C4-2B (cell line): ENCODE measurements around the gene CELSR1.

Experiments used
- ZFX ChIP-seq: fragments of 450-650 bp; IDR thresholded peaks from 2 replicates; pipeline ENCODE4 v1.6.1; 2017
- TF ChIP-seq, protein P1 (sequence below): fragments of 450-650 bp; conservative IDR thresholded peaks from 2 replicates; pipeline ENCODE4 v1.5.1; 2017; ENCODE audit warnings: mild to moderate bottlenecking

DNA sequence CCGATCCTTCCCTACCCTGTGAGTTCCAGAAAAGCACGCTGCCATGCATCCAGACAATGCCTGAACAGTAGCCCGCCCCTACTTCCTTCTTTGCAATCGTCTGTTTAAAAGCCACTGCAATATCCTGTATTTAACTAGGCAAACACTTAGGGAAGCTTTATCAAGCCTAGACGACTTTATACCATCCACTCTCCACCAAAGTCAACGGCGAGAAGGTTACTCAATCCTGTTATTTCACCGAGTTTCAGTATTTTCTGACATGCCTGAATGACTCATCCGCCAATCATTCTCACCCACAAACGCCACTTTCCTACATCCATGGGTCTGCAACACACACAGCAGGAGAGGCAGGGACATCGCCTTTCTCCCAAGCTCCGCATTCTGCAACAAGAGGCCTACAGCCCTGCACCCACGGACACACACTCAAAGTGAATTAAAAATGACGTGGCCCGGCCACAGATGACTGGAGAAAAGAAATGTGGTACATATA is 9.3 kb downstream of the CELSR1 start:
- TF ChIP-seq, protein P1, sequence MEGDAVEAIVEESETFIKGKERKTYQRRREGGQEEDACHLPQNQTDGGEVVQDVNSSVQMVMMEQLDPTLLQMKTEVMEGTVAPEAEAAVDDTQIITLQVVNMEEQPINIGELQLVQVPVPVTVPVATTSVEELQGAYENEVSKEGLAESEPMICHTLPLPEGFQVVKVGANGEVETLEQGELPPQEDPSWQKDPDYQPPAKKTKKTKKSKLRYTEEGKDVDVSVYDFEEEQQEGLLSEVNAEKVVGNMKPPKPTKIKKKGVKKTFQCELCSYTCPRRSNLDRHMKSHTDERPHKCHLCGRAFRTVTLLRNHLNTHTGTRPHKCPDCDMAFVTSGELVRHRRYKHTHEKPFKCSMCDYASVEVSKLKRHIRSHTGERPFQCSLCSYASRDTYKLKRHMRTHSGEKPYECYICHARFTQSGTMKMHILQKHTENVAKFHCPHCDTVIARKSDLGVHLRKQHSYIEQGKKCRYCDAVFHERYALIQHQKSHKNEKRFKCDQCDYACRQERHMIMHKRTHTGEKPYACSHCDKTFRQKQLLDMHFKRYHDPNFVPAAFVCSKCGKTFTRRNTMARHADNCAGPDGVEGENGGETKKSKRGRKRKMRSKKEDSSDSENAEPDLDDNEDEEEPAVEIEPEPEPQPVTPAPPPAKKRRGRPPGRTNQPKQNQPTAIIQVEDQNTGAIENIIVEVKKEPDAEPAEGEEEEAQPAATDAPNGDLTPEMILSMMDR = no peak
- TF ChIP-seq ZFX = no peak
